ENCODE data around the gene STOM. TPM values are rescaled to one million over a fixed set of nuclear protein-coding genes. Genes with fewer than 3 reads are reported as not detected.

Gene STOM
- total RNA-seq, 5 donors from 2014 or later (not counting 1 experiment from before 2014, with no cell fraction given), result 24.2 to 73.9 (median 57.8) TPM

DNA sequence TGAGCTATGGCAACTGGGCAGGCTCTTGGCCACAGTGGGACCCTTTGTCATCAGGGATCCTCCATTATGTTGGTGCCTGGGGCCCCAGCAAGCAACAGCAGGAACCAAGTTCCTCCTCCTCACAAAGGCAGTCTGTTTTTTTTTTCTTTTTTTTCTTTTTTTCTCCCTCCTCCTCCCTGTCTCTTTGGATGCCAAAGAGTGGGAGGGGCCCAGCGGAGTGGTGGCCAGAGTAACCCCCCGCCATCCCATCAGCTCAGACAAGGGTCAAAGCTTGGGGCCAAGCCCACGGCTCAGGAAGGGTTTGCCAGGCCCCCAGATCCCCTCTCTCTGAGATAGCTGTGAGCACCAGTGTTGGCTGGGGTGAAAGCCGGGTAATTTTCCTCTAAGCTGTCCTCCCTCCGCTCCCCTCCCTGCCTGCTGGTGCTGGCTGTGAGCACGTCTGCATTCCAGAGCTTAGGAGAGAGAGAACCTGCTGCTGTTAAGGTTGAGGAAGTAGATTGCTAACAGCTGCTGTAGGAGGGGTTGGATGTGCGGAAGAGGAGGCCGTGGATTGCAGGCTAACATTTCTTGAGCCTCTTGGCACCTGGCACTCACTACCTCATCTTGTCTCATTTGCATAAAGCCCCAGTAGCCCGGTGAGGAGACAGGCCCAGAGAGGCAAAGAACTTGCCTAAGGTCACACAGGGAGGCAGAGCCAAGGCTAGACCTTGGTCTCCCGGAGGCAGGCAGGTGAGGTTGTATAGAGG, 80.9 kb downstream of the STOM start:
- POLR2A ChIA-PET, result no interaction called here
- no peak overlapping the region for H3K27ac Mint-ChIP-seq

More for the DNA sequence above, 80.9 kb downstream of the STOM start:
- Mint-ChIP-seq H3K27me3 (no peaks in the 10 kb centered on the region), H3K36me3 (peaks cover 6% of the 10 kb centered on the region), H3K9me3 (no peaks in the 10 kb centered on the region), H3K4me1 (peaks cover 0 to 2% (median 0%) of the 10 kb centered on the region in 3 donors), H3K4me3 (no peak overlapping the region)
- H3K4me3 ChIP-seq (ENCODE audit: control insufficient read depth in 1 of 2, extremely low read depth in 1 of 2, low read length in 1 of 2), result no peak overlapping the region
- no peak for ATAC-seq (replicated peaks in 1 of 4)
- no peaks in the 10 kb centered on the region for H3K4me1 ChIP-seq (ENCODE audit: control insufficient read depth in 1 of 2, extremely low read depth in 1 of 2, insufficient read depth in 2 of 2, low read length in 2 of 2)
- no peaks in the 10 kb centered on the region for H3K36me3 ChIP-seq (ENCODE audit: control insufficient read depth in 2 of 2, extremely low read depth in 1 of 2, insufficient read depth in 1 of 2, low read length in 1 of 2)
- no peak for DNase-seq
- no peak overlapping the region for H3K27ac ChIP-seq (ENCODE audit: low read length)
- H3K27me3 ChIP-seq (replicated peaks in 1 of 2; ENCODE audit: control insufficient read depth in 2 of 2, extremely low read depth in 1 of 2, insufficient read depth in 2 of 2, low read length in 1 of 2), result peaks cover 0 to 7% of the 10 kb centered on the region in 2 experiments
- CTCF ChIA-PET, result no interaction called here
- no peaks in the 10 kb centered on the region for H3K9me3 ChIP-seq
- 82% methylated on average over 3 of the region's 10 CpGs for WGBS (ENCODE audit: insufficient coverage)

Other genes with a start within 250 kb of the STOM start
- 10 to 100 TPM; 42.4 to 56.6 (median 50.5) TPM for gene RAB14, start 168.4 kb downstream of the STOM start, total RNA-seq
- 1 to 10 TPM; 6.3 to 8.8 (median 8.4) TPM for gene GSN, start 102.1 kb downstream of the STOM start, total RNA-seq
- not detected for gene GGTA1, start 129.6 kb upstream of the STOM start, total RNA-seq